Neural crest cell (in vitro differentiated cells): ENCODE measurements around the gene MT4. TPM values are rescaled to one million over a fixed set of nuclear protein-coding genes. Genes with fewer than 3 reads are reported as not detected.

Experiments used
- DNase-seq: peaks from one replicate; pipeline ENCODE4 v3.0.0; 2021; ENCODE audit warnings: low read depth, mixed read lengths, low spot score
- H3K27ac Mint-ChIP-seq: one replicate; pipeline ENCODE4 v1.8.0; 2021; ENCODE audit warnings: mild to moderate bottlenecking, mixed read lengths; ENCODE audit not compliant: unreplicated experiment
- H3K27me3 Mint-ChIP-seq: 2 replicates; pipeline ENCODE4 v1.8.0; 2021; ENCODE audit warnings: low read depth, mild to moderate bottlenecking, mixed read lengths
- H3K36me3 Mint-ChIP-seq: 2 replicates; pipeline ENCODE4 v1.8.0; 2021; ENCODE audit warnings: low read depth, mild to moderate bottlenecking, mixed read lengths
- H3K4me1 Mint-ChIP-seq: 2 replicates; pipeline ENCODE4 v1.8.0; 2021; ENCODE audit warnings: mixed read lengths
- H3K4me3 Mint-ChIP-seq: one replicate; pipeline ENCODE4 v1.8.0; 2021; ENCODE audit warnings: mild to moderate bottlenecking, mixed read lengths
- H3K9me3 Mint-ChIP-seq: 2 replicates; pipeline ENCODE4 v1.8.0; 2021; ENCODE audit warnings: mixed read lengths
- CTCF ChIP-seq: fragments of 200-600 bp; sonication (generic); conservative IDR thresholded peaks from 2 replicates; pipeline ENCODE4 v1.5.0; 2021; ENCODE audit warnings: antibody characterized with exemption, mild to moderate bottlenecking
- total RNA-seq: library from RNA; stranded (reverse); gene quantifications from 2 replicates; pipeline ENCODE4 v1.2.1, GENCODE V29; 2021

MT4 gene
- total RNA-seq, 1 donor from 2014 or later, result not detected

- Mint-ChIP-seq H3K27me3 (peaks cover 33% of the 10 kb centered on the region), H3K36me3 (no peaks in the 10 kb centered on the region), H3K27ac (no peak overlapping the region), H3K4me1 (peaks cover 35% of the 10 kb centered on the region), H3K4me3 (no peak overlapping the region), H3K9me3 (no peaks in the 10 kb centered on the region)
- TF ChIP-seq CTCF, result no peak
- DNase-seq, result no peak
These were observed 40.6 kb downstream of the MT4 start for GRCh38 chr16:56605475-56605874.

DNA sequence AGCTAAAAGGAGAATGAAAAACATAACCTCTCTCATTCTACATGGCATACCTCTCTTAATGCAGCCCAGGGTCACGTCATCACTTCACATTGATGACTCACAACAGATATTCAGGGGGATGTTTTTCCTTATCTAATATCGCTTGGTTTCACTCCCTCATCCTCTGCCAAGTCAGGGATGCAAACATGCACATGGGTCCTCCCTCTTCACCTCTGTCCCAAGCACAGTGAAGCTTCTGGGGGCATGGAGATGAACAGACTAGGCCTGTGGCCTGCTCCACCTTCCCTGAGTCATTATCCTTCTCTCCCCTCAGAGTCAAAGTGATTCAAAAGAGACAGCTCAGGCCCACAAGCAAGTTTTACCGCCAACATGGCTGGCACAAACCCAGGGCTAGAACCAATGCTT lies 41.2 kb downstream of the MT4 start:
- TF ChIP-seq CTCF, result no peak
- Mint-ChIP-seq H3K4me1 (peaks cover 38% of the 10 kb centered on the region), H3K9me3 (no peaks in the 10 kb centered on the region), H3K36me3 (no peaks in the 10 kb centered on the region), H3K27ac (no peak overlapping the region), H3K27me3 (peaks cover 36% of the 10 kb centered on the region), H3K4me3 (no peak overlapping the region)
- DNase-seq, result no peak

- no peak for DNase-seq
- H3K9me3 Mint-ChIP-seq, result no peaks in the 10 kb centered on the region
- peak overlapping the region; percentile 4 for H3K4me3 Mint-ChIP-seq
- no peak overlapping the region for H3K27ac Mint-ChIP-seq
- no peaks in the 10 kb centered on the region for H3K36me3 Mint-ChIP-seq
- TF ChIP-seq CTCF, result no peak
- H3K27me3 Mint-ChIP-seq, result peaks cover 38% of the 10 kb centered on the region
- H3K4me1 Mint-ChIP-seq, result peaks cover 42% of the 10 kb centered on the region
These were observed 41.7 kb downstream of the MT4 start for GRCh38 chr16:56606476-56607108.

DNA sequence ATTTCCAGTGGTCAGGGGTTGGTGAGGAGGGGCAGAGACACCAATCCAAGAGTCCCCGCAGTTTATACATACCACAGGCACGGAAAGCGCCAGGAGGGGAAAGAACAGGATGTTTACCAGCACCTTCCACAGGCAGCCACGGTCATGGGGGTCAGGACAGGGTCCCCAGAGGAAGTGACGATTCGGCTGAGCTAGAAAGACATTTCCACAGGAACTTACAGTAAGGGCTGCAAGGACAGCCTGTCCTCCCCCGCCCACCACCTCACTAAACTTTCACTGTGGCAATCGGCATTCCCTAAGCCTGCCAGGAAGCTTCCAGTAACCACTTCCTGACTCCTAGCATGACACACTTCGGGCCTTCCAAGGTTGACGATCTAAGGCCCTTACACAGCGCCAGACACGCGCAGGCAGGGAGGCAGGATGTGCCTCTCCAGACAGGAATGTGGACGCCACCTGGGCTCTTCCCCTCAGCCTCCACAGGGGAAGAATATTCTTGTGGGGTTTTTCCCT lies 42.3 kb downstream of the MT4 start:
- Mint-ChIP-seq H3K4me3 (peak overlapping the region; percentile 4), H3K36me3 (no peaks in the 10 kb centered on the region), H3K9me3 (no peaks in the 10 kb centered on the region), H3K4me1 (peaks cover 42% of the 10 kb centered on the region), H3K27ac (no peak overlapping the region), H3K27me3 (peaks cover 38% of the 10 kb centered on the region)
- no peak for DNase-seq
- TF ChIP-seq CTCF, result no peak

DNA sequence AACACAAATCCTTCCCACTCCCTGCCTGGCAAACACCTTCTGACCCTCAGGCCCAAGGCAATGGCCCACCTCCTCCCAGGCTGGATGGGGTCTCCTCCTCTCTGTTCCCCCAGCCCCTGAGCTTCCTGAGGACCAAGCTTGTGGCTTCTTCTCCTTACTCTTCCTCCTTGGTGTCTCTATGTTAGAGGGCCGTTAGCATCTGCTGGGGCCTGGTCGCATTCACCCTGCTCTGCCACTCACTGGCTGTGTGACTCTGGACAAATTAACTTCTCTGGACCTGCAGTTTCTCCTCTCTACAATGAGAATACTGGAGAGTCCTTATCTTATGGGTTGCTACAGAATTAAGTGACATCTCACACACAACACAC lies 42.8 kb downstream of the MT4 start:
- no peaks in the 10 kb centered on the region for H3K36me3 Mint-ChIP-seq
- H3K27ac Mint-ChIP-seq, result no peak overlapping the region
- H3K4me1 Mint-ChIP-seq, result peaks cover 42% of the 10 kb centered on the region

More for the DNA sequence above, 42.8 kb downstream of the MT4 start:
- Mint-ChIP-seq H3K4me3 (no peak overlapping the region), H3K9me3 (no peaks in the 10 kb centered on the region), H3K27me3 (peaks cover 38% of the 10 kb centered on the region)
- no peak for DNase-seq
- TF ChIP-seq CTCF, result no peak
